ENCODE measurements around the gene DOCK2.
"Not testable (repeated sequence)": the region's sequence is repeated elsewhere in the genome, so short reads cannot be mapped to it uniquely, and the experiment has no call there.

DOCK2 gene

GRCh38 chr5:169637549-169638121 lies 560 bp downstream of the DOCK2 start:
- DNase-seq (ENCODE audit: low spot score): no peak

GRCh38 chr5:169641253-169641652 lies 4.2 kb downstream of the DOCK2 start:
- no peak for DNase-seq (ENCODE audit: low spot score)

- DNase-seq (ENCODE audit: low spot score): no peak
These were observed 9.8 kb downstream of the DOCK2 start for GRCh38 chr5:169646856-169647255.

GRCh38 chr5:169647566-169647965 lies 10.5 kb downstream of the DOCK2 start:
- DNase-seq (ENCODE audit: low spot score): no peak

- peak; percentile 32 for DNase-seq (ENCODE audit: low spot score)
These were observed 11.7 kb downstream of the DOCK2 start for GRCh38 chr5:169648725-169649310.

GRCh38 chr5:169649486-169649885 lies 12.4 kb downstream of the DOCK2 start:
- DNase-seq (ENCODE audit: low spot score): no peak

- DNase-seq (ENCODE audit: low spot score): no peak
These were observed 13.7 kb downstream of the DOCK2 start for GRCh38 chr5:169650701-169651331.

GRCh38 chr5:169651526-169651925 lies 14.5 kb downstream of the DOCK2 start:
- no peak for DNase-seq (ENCODE audit: low spot score)

GRCh38 chr5:169652057-169652456 lies 15.0 kb downstream of the DOCK2 start:
- no peak for DNase-seq (ENCODE audit: low spot score)

GRCh38 chr5:169653091-169653490 lies 16.0 kb downstream of the DOCK2 start:
- no peak for DNase-seq (ENCODE audit: low spot score)

- no peak for DNase-seq (ENCODE audit: low spot score)
These were observed 18.3 kb downstream of the DOCK2 start for GRCh38 chr5:169655353-169655752.

GRCh38 chr5:169656125-169656901 lies 19.2 kb downstream of the DOCK2 start:
- DNase-seq (ENCODE audit: low spot score): no peak

GRCh38 chr5:169657127-169657526 lies 20.1 kb downstream of the DOCK2 start:
- no peak for DNase-seq (ENCODE audit: low spot score)

GRCh38 chr5:169662451-169662850 lies 25.4 kb downstream of the DOCK2 start:
- DNase-seq (ENCODE audit: low spot score): not testable (repeated sequence)

GRCh38 chr5:169663537-169663936 lies 26.5 kb downstream of the DOCK2 start:
- no peak for DNase-seq (ENCODE audit: low spot score)

- no peak for DNase-seq (ENCODE audit: low spot score)
These were observed 29.3 kb downstream of the DOCK2 start for GRCh38 chr5:169666365-169666764.

GRCh38 chr5:169667896-169668674 lies 31.0 kb downstream of the DOCK2 start:
- no peak for DNase-seq (ENCODE audit: low spot score)

- no peak for DNase-seq (ENCODE audit: low spot score)
These were observed 31.7 kb downstream of the DOCK2 start for GRCh38 chr5:169668732-169669131.

GRCh38 chr5:169670769-169671525 lies 33.9 kb downstream of the DOCK2 start:
- DNase-seq (ENCODE audit: low spot score): no peak

- no peak for DNase-seq (ENCODE audit: low spot score)
These were observed 45.0 kb downstream of the DOCK2 start for GRCh38 chr5:169682026-169682425.

- DNase-seq (ENCODE audit: low spot score): no peak
These were observed 49.1 kb downstream of the DOCK2 start for GRCh38 chr5:169686137-169686536.
